SK-N-SH (cell line): Measurements from ENCODE around the gene BACE2. TPM values are rescaled to one million over a fixed set of nuclear protein-coding genes. Genes with fewer than 3 reads are reported as not detected.

ENCODE experiments used
- CTCF ChIA-PET: fragments of 300-600, 350-600 bp; formaldehyde crosslinking; extraction: SDS; loops from one replicate; lab custom pipeline; 2021; lab: Yijun Ruan, JAX
- POLR2A ChIA-PET: fragments of 350-600 bp; sonication (Branson Sonifier 250); formaldehyde crosslinking; extraction: SDS; loops from one replicate; lab custom pipeline; 2020; ENCODE audit warnings: antibody characterized with exemption, inconsistent platforms; lab: Yijun Ruan, JAX
- DNase-seq: peaks from one replicate; pipeline ENCODE4 v3.0.0; 2012
- H2AFZ ChIP-seq: fragments of 200-600 bp; sonication (generic); 2 replicates; pipeline ENCODE4 v1.8.1; 2016; ENCODE audit warnings: antibody characterized with exemption, mild to moderate bottlenecking, low read depth
- H3F3A ChIP-seq: fragments of 200-600 bp; sonication (generic); replicated peaks from 2 replicates; pipeline ENCODE3; 2016; ENCODE audit warnings: antibody characterized with exemption, mild to moderate bottlenecking; ENCODE audit not compliant: insufficient read depth
- H3K27ac ChIP-seq, 2 experiments: fragments of 200-500 bp in 1 of 2; fragments of 200-600 bp in 1 of 2; sonication (Bioruptor generic) in 1 of 2; sonication (generic), shearing (Covaris generic) in 1 of 2; 2 replicates each; pipeline versions ENCODE4 v1.5.1 to v1.6.1; 2014 to 2016; ENCODE audit warnings: low read depth in 2 of 2, inconsistent platforms in 1 of 2, low read length in 1 of 2, mild to moderate bottlenecking in 1 of 2, mixed read lengths in 1 of 2
- H3K27me3 ChIP-seq: fragments of 200-600 bp; sonication (generic), shearing (Covaris generic); 2 replicates; pipeline ENCODE4 v1.6.1; 2016; ENCODE audit warnings: mixed run types; ENCODE audit not compliant: insufficient read depth
- H3K36me3 ChIP-seq, 2 experiments: fragments of 200-500 bp in 1 of 2; fragments of 200-600 bp in 1 of 2; sonication (Bioruptor generic) in 1 of 2; sonication (generic) in 1 of 2; replicated peaks in 1 of 2; 2 replicates each; pipeline versions ENCODE3 to v1.5.1; 2014 to 2016; ENCODE audit warnings: low read length in 1 of 2, mild to moderate bottlenecking in 1 of 2; ENCODE audit not compliant: insufficient read depth in 2 of 2, control insufficient read depth in 1 of 2
- H3K4me1 ChIP-seq, 2 experiments: fragments of 200-500 bp in 1 of 2; fragments of 200-600 bp in 1 of 2; sonication (Bioruptor generic) in 1 of 2; sonication (generic), shearing (Covaris generic) in 1 of 2; 2 replicates each; pipeline versions ENCODE4 v1.5.1 to v1.6.1; 2014 to 2016; ENCODE audit warnings: low read depth in 1 of 2, low read length in 1 of 2, mixed run types in 1 of 2; ENCODE audit not compliant: insufficient read depth in 2 of 2, control insufficient read depth in 1 of 2
- H3K4me2 ChIP-seq: fragments of 200-600 bp; sonication (generic), shearing (Covaris generic); 2 replicates; pipeline ENCODE4 v1.6.1; 2017; ENCODE audit warnings: mixed run types
- H3K4me3 ChIP-seq, 2 experiments: fragments of 200-500 bp in 1 of 2; fragments of 200-600 bp in 1 of 2; sonication (Bioruptor generic) in 1 of 2; sonication (generic), shearing (Covaris generic) in 1 of 2; 2 replicates each; pipeline versions ENCODE4 v1.5.1 to v1.8.1; 2014 to 2016; ENCODE audit warnings: low read depth in 2 of 2, inconsistent platforms in 1 of 2, low read length in 1 of 2, mild to moderate bottlenecking in 1 of 2, mixed read lengths in 1 of 2, moderate library complexity in 1 of 2
- H3K79me2 ChIP-seq: fragments of 200-600 bp; sonication (generic); 2 replicates; pipeline ENCODE4 v1.8.1; 2017; ENCODE audit warnings: mild to moderate bottlenecking; ENCODE audit not compliant: insufficient read depth
- H3K9ac ChIP-seq: fragments of 200-600 bp; sonication (generic); 2 replicates; pipeline ENCODE4 v1.6.1; 2017; ENCODE audit warnings: mixed run types
- H3K9me2 ChIP-seq: fragments of 200-600 bp; sonication (generic); 2 replicates; pipeline ENCODE4 v1.6.1; 2017; ENCODE audit warnings: mixed run types
- H3K9me3 ChIP-seq: fragments of 200-600 bp; sonication (generic); 2 replicates; pipeline ENCODE4 v1.6.1; 2017; ENCODE audit warnings: mixed run types, mild to moderate bottlenecking, moderate library complexity
- H4K20me1 ChIP-seq: fragments of 200-600 bp; sonication (generic); 2 replicates; pipeline ENCODE4 v1.6.1; 2017; ENCODE audit warnings: mild to moderate bottlenecking, mixed run types; ENCODE audit not compliant: insufficient read depth
- CHD2 ChIP-seq: fragments of 150-350 bp; IDR thresholded peaks from 2 replicates; pipeline ENCODE4 v1.6.1; 2018; ENCODE audit warnings: low read length; ENCODE audit not compliant: partially characterized antibody
- ELF1 ChIP-seq: IDR thresholded peaks from 2 replicates; pipeline ENCODE4 v1.4.0; 2012
- EP300 ChIP-seq, 2 experiments: IDR thresholded peaks; 2 replicates each; pipeline versions ENCODE4 v1.4.0 to v1.6.1; 2012; ENCODE audit warnings: borderline replicate concordance in 1 of 2, low read depth in 1 of 2, low read length in 1 of 2
- EZH2phosphoT487 ChIP-seq: fragments of 200-600 bp; sonication (generic); IDR thresholded peaks from 2 replicates; pipeline ENCODE4 v1.6.1; 2017; ENCODE audit warnings: low read depth, mixed run types, mild to moderate bottlenecking, antibody characterized with exemption, moderate library complexity, borderline replicate concordance
- GATA2 ChIP-seq: sonication (generic); formaldehyde crosslinking; IDR thresholded peaks from 2 replicates; pipeline ENCODE4 v1.5.0; 2020; ENCODE audit warnings: mild to moderate bottlenecking, missing genetic modification reagents
- JUND ChIP-seq: IDR thresholded peaks from 2 replicates; pipeline ENCODE4 v1.4.0; 2012
- NFIC ChIP-seq: IDR thresholded peaks from 2 replicates; pipeline ENCODE4 v1.4.0; 2012; ENCODE audit warnings: borderline replicate concordance
- RCOR1 ChIP-seq: fragments of 150-350 bp; IDR thresholded peaks from 2 replicates; pipeline ENCODE4 v1.6.1; 2017; ENCODE audit warnings: antibody characterized with exemption, low read length
- RFX5 ChIP-seq: IDR thresholded peaks from 2 replicates; pipeline ENCODE4 v1.6.1; 2012; ENCODE audit warnings: mild to moderate bottlenecking, improper control_type of control experiment, low read length
- RXRA ChIP-seq: IDR thresholded peaks from 2 replicates; pipeline ENCODE4 v1.4.0; 2012; ENCODE audit warnings: low read depth, mild to moderate bottlenecking, borderline replicate concordance
- TAF1 ChIP-seq: IDR thresholded peaks from 2 replicates; pipeline ENCODE4 v1.6.1; 2012; ENCODE audit warnings: low read depth, mild to moderate bottlenecking, low read length, moderate library complexity, borderline replicate concordance
- TCF12 ChIP-seq: IDR thresholded peaks from 2 replicates; pipeline ENCODE4 v1.4.0; 2012
- TEAD4 ChIP-seq: IDR thresholded peaks from 2 replicates; pipeline ENCODE4 v1.4.0; 2012; ENCODE audit warnings: mild to moderate bottlenecking, borderline replicate concordance; ENCODE audit not compliant: insufficient read depth
- YY1 ChIP-seq: IDR thresholded peaks from 2 replicates; pipeline ENCODE4 v1.4.0; 2012; ENCODE audit warnings: low read depth, mild to moderate bottlenecking
- WGBS: methylation state at CpG from one replicate; pipeline ENCODE4 v1.1.6; 2017; ENCODE audit warnings: low lambda C conversion rate; 5-methylcytosine and 5-hydroxymethylcytosine counted together
- polyA plus RNA-seq, 3 experiments: library from polyadenylated mRNA; depleted of rRNA; stranded (reverse); fragments of >200 nt; gene quantifications; 2 replicates each; pipeline ENCODE4 v1.2.3, GENCODE V29; 2012
- TF ChIP-seq, protein P1 (sequence below): fragments of 150-350 bp; IDR thresholded peaks from 2 replicates; pipeline ENCODE4 v1.6.1; 2017; ENCODE audit warnings: antibody characterized with exemption, low read length, low read depth, borderline replicate concordance
- TF ChIP-seq, protein P2 (sequence below): IDR thresholded peaks from 2 replicates; pipeline ENCODE4 v1.4.0; 2012; ENCODE audit warnings: low read depth, borderline replicate concordance
- TF ChIP-seq, protein P3 (sequence below): IDR thresholded peaks from 2 replicates; pipeline ENCODE4 v1.4.0; 2012; ENCODE audit warnings: low read depth, borderline replicate concordance
- TF ChIP-seq, protein P4 (sequence below): IDR thresholded peaks from 2 replicates; pipeline ENCODE4 v1.4.0; 2012; ENCODE audit warnings: low read depth
- TF ChIP-seq, protein P5 (sequence below): IDR thresholded peaks from 2 replicates; pipeline ENCODE4 v1.6.1; 2012; ENCODE audit warnings: mild to moderate bottlenecking, low read depth, low read length, moderate library complexity

The BACE2 gene
- polyA plus RNA-seq, 1 of the 3 experiments (the other 2 are of a cell fraction) = 23.4 TPM

DNA sequence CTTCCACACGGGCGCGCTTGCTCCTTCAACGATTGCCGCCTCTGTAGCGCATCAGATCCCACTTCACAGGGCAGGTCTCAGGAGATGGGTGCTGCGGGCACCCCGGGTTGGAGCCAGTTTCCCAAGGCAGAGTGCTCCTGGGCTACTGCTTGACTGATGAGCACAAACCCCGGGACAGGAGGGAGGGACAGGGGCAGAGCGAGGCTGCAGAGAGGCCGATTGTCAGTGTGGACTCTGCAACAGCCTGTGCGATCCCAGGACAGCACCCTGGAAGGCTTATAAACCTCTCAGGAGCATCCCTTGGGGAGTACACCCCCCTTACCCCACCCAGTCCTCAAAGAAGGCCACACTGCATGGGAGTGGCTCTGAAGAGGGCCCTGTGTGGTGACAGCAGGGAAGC is 28.0 kb upstream of the BACE2 start:
- Histone ChIP-seq H3K4me3 (no peak overlapping the region), H3F3A (no peaks in the 10 kb centered on the region), H3K36me3 (no peaks in the 10 kb centered on the region), H3K4me2 (no peak overlapping the region), H3K27me3 (no peaks in the 10 kb centered on the region), H3K4me1 (no peaks in the 10 kb centered on the region), H3K27ac (no peak overlapping the region), H3K9ac (no peak overlapping the region), H2AFZ (no peak overlapping the region), H3K9me3 (no peaks in the 10 kb centered on the region), H3K79me2 (no peaks in the 10 kb centered on the region), H3K9me2 (no peaks in the 10 kb centered on the region), H4K20me1 (no peaks in the 10 kb centered on the region)
- POLR2A ChIA-PET = no interaction called here
- no peak for DNase-seq
- 61% methylated on average over 12 of the region's 12 CpGs for WGBS
- CTCF ChIA-PET = no interaction called here
- TF ChIP-seq EZH2phosphoT487 (no peak), YY1 (no peak), NFIC (no peak)
- TF ChIP-seq, protein P1, sequence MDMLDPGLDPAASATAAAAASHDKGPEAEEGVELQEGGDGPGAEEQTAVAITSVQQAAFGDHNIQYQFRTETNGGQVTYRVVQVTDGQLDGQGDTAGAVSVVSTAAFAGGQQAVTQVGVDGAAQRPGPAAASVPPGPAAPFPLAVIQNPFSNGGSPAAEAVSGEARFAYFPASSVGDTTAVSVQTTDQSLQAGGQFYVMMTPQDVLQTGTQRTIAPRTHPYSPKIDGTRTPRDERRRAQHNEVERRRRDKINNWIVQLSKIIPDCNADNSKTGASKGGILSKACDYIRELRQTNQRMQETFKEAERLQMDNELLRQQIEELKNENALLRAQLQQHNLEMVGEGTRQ = no peak

DNA sequence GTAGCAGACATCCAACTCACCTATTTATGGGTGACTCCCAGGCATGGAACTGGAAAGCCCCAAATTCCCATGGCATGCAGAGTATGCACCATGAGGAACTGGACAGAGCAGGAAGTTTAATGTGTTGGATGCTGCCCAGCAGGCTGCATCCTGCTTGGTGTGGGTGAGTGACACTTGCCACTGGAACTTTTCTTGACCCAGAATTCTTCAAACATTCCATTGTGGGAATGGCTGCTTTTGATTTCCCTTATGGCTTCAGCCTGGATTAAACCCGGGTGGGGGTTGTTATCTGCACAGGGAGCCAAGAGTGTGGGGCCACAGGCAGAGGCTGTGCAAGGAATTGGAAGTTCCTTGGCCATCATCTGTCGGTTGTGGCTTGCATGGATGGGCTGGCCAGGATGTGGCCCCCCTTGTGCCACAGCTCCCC is 26.9 kb upstream of the BACE2 start:
- no peak for TF ChIP-seq RFX5
- TF ChIP-seq ELF1 = no peak
- TF ChIP-seq RXRA = no peak
- no peak for TF ChIP-seq TEAD4
- no peak for TF ChIP-seq TAF1
- TF ChIP-seq RCOR1 = no peak
- no peak for TF ChIP-seq GATA2 (CRISPR knock-in tag)
- TF ChIP-seq, protein P2, sequence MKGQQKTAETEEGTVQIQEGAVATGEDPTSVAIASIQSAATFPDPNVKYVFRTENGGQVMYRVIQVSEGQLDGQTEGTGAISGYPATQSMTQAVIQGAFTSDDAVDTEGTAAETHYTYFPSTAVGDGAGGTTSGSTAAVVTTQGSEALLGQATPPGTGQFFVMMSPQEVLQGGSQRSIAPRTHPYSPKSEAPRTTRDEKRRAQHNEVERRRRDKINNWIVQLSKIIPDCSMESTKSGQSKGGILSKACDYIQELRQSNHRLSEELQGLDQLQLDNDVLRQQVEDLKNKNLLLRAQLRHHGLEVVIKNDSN = no peak
- TF ChIP-seq TCF12 = no peak
- TF ChIP-seq, protein P3, sequence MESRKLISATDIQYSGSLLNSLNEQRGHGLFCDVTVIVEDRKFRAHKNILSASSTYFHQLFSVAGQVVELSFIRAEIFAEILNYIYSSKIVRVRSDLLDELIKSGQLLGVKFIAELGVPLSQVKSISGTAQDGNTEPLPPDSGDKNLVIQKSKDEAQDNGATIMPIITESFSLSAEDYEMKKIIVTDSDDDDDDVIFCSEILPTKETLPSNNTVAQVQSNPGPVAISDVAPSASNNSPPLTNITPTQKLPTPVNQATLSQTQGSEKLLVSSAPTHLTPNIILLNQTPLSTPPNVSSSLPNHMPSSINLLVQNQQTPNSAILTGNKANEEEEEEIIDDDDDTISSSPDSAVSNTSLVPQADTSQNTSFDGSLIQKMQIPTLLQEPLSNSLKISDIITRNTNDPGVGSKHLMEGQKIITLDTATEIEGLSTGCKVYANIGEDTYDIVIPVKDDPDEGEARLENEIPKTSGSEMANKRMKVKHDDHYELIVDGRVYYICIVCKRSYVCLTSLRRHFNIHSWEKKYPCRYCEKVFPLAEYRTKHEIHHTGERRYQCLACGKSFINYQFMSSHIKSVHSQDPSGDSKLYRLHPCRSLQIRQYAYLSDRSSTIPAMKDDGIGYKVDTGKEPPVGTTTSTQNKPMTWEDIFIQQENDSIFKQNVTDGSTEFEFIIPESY = no peak
- TF ChIP-seq, protein P4, sequence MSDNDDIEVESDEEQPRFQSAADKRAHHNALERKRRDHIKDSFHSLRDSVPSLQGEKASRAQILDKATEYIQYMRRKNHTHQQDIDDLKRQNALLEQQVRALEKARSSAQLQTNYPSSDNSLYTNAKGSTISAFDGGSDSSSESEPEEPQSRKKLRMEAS = no peak
- no peak for TF ChIP-seq CHD2
- TF ChIP-seq EP300 (IDR thresholded peaks at IDR 0.05; ENCODE audit: borderline replicate concordance in 1 of 2, low read depth in 1 of 2, low read length in 1 of 2) = no peak
- TF ChIP-seq JUND = no peak
- TF ChIP-seq EZH2phosphoT487 = no peak
- TF ChIP-seq, protein P5, sequence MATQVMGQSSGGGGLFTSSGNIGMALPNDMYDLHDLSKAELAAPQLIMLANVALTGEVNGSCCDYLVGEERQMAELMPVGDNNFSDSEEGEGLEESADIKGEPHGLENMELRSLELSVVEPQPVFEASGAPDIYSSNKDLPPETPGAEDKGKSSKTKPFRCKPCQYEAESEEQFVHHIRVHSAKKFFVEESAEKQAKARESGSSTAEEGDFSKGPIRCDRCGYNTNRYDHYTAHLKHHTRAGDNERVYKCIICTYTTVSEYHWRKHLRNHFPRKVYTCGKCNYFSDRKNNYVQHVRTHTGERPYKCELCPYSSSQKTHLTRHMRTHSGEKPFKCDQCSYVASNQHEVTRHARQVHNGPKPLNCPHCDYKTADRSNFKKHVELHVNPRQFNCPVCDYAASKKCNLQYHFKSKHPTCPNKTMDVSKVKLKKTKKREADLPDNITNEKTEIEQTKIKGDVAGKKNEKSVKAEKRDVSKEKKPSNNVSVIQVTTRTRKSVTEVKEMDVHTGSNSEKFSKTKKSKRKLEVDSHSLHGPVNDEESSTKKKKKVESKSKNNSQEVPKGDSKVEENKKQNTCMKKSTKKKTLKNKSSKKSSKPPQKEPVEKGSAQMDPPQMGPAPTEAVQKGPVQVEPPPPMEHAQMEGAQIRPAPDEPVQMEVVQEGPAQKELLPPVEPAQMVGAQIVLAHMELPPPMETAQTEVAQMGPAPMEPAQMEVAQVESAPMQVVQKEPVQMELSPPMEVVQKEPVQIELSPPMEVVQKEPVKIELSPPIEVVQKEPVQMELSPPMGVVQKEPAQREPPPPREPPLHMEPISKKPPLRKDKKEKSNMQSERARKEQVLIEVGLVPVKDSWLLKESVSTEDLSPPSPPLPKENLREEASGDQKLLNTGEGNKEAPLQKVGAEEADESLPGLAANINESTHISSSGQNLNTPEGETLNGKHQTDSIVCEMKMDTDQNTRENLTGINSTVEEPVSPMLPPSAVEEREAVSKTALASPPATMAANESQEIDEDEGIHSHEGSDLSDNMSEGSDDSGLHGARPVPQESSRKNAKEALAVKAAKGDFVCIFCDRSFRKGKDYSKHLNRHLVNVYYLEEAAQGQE = no peak
- no peaks in the 10 kb centered on the region for H4K20me1 ChIP-seq
- no peak overlapping the region for H3K9ac ChIP-seq
- H3K27me3 ChIP-seq = no peaks in the 10 kb centered on the region
- H3K36me3 ChIP-seq = no peaks in the 10 kb centered on the region
- CTCF ChIA-PET = no interaction called here
- no peaks in the 10 kb centered on the region for H3F3A ChIP-seq
- no peak for DNase-seq
- no peaks in the 10 kb centered on the region for H3K9me2 ChIP-seq
- H3K27ac ChIP-seq = no peak overlapping the region
- H2AFZ ChIP-seq = no peak overlapping the region
- H3K79me2 ChIP-seq = no peaks in the 10 kb centered on the region
- POLR2A ChIA-PET = no interaction called here
- WGBS = 0% methylated on average over 1 of the region's 2 CpGs
- no peak overlapping the region for H3K4me2 ChIP-seq
- H3K9me3 ChIP-seq = no peaks in the 10 kb centered on the region
- no peaks in the 10 kb centered on the region for H3K4me1 ChIP-seq
- H3K4me3 ChIP-seq = no peak overlapping the region
